GM18519 (cell line): ENCODE measurements around the gene MATN4.

Experiments
- ATAC-seq: cut with Tn5 transposase; IDR thresholded peaks from one replicate; pipeline ENCODE4 v1.9.1; 2021; ENCODE audit warnings: mild to moderate bottlenecking, moderate library complexity; ENCODE audit not compliant: unreplicated experiment, low FRiP score

The MATN4 gene

GRCh38 chr20:45316150-45317080 is 8.3 kb upstream of the MATN4 start:
- ATAC-seq = no peak

- no peak for ATAC-seq
Measured at GRCh38 chr20:45315672-45316071, 7.6 kb upstream of the MATN4 start.

GRCh38 chr20:45313943-45314342 is 5.8 kb upstream of the MATN4 start:
- ATAC-seq = no peak

- ATAC-seq = no peak
Measured at GRCh38 chr20:45313065-45313695, 5.1 kb upstream of the MATN4 start.

GRCh38 chr20:45312241-45312640 is 4.1 kb upstream of the MATN4 start:
- ATAC-seq = no peak

- ATAC-seq = no peak
Measured at GRCh38 chr20:45311589-45312211, 3.6 kb upstream of the MATN4 start.

GRCh38 chr20:45309075-45309474 is 976 bp upstream of the MATN4 start:
- ATAC-seq = no peak

GRCh38 chr20:45307076-45307640 is 941 bp downstream of the MATN4 start:
- no peak for ATAC-seq

GRCh38 chr20:45306431-45306982 is 1.6 kb downstream of the MATN4 start, which contains the start of gene RBPJL:
Gene RBPJL (plus strand): TSS chr20:45306840. CDS start chr20:45306923, 83 bp downstream.
- ATAC-seq = no peak

GRCh38 chr20:45305262-45305661 is 2.8 kb downstream of the MATN4 start:
- ATAC-seq = no peak

GRCh38 chr20:45304464-45304999 is 3.6 kb downstream of the MATN4 start:
- ATAC-seq = no peak

- no peak for ATAC-seq
Measured at GRCh38 chr20:45303586-45304463, 4.3 kb downstream of the MATN4 start.

GRCh38 chr20:45301824-45302271 is 6.3 kb downstream of the MATN4 start:
- no peak for ATAC-seq

GRCh38 chr20:45300961-45301360 is 7.1 kb downstream of the MATN4 start:
- ATAC-seq = no peak

- ATAC-seq = no peak
Measured at GRCh38 chr20:45299786-45300185, 8.3 kb downstream of the MATN4 start.

- ATAC-seq = no peak
Measured at GRCh38 chr20:45297786-45298497, 10.2 kb downstream of the MATN4 start.

GRCh38 chr20:45294659-45295058 is 13.4 kb downstream of the MATN4 start:
- ATAC-seq = no peak

- ATAC-seq = no peak
Measured at GRCh38 chr20:45294003-45294368, 14.1 kb downstream of the MATN4 start.
